Fibroblast of lung (primary cell): ENCODE data around the gene ADAMTSL1. TPM values are rescaled to one million over a fixed set of nuclear protein-coding genes. Genes with fewer than 3 reads are reported as not detected.
A peak's percentile ranks its signal among the peaks of the same experiment; 100 is the strongest.

Source experiments
- DNase-seq, 2 donors: peaks; one replicate each; pipeline versions ENCODE4 v3.0.0 to v3.0.0-alpha.2; 2010; ENCODE audit warnings: low read depth in 2 of 2
- H2AFZ ChIP-seq: 2 replicates; pipeline ENCODE4 v1.5.1; 2012; ENCODE audit warnings: low read length, control low read depth, inconsistent platforms
- H3K27ac ChIP-seq: 2 replicates; pipeline ENCODE4 v1.5.1; 2011; ENCODE audit warnings: low read length, control low read depth; ENCODE audit not compliant: insufficient read depth
- H3K27me3 ChIP-seq: 2 replicates; pipeline ENCODE4 v1.5.1; 2011; ENCODE audit warnings: mild to moderate bottlenecking, low read length; ENCODE audit not compliant: control insufficient read depth, insufficient read depth
- H3K36me3 ChIP-seq: 2 replicates; pipeline ENCODE4 v1.5.1; 2011; ENCODE audit warnings: low read length; ENCODE audit not compliant: control insufficient read depth, insufficient read depth
- H3K4me1 ChIP-seq: 2 replicates; pipeline ENCODE4 v1.5.1; 2011; ENCODE audit warnings: low read length; ENCODE audit not compliant: control insufficient read depth, insufficient read depth; ENCODE audit errors: extremely low read depth
- H3K4me2 ChIP-seq: 2 replicates; pipeline ENCODE4 v1.5.1; 2011; ENCODE audit warnings: low read length, control low read depth; ENCODE audit not compliant: insufficient read depth; ENCODE audit errors: extremely low read depth
- H3K4me3 ChIP-seq, 4 experiments: fragments of 200-600 bp in 1 of 4; sonication (generic) in 1 of 4; replicated peaks in 1 of 4; 2 replicates each; pipeline ENCODE4 v1.5.1; 2011 to 2016; ENCODE audit warnings: low read length in 4 of 4, low read depth in 3 of 4, mild to moderate bottlenecking in 3 of 4, control low read depth in 2 of 4, inconsistent platforms in 1 of 4, mixed read lengths in 1 of 4; ENCODE audit not compliant: insufficient read depth in 1 of 4; ENCODE audit errors: control extremely low read depth in 1 of 4
- H3K79me2 ChIP-seq: 2 replicates; pipeline ENCODE4 v1.5.1; 2012; ENCODE audit warnings: mild to moderate bottlenecking, low read length, inconsistent platforms; ENCODE audit not compliant: control insufficient read depth, insufficient read depth
- H3K9ac ChIP-seq: 2 replicates; pipeline ENCODE4 v1.5.1; 2011; ENCODE audit warnings: mild to moderate bottlenecking, low read length, control low read depth; ENCODE audit not compliant: insufficient read depth
- H3K9me3 ChIP-seq: 2 replicates; pipeline ENCODE4 v1.5.1; 2012; ENCODE audit warnings: low read depth, low read length; ENCODE audit not compliant: control insufficient read depth, insufficient read depth
- H4K20me1 ChIP-seq: 2 replicates; pipeline ENCODE4 v1.5.1; 2011; ENCODE audit warnings: low read length; ENCODE audit not compliant: control insufficient read depth, insufficient read depth; ENCODE audit errors: extremely low read depth
- CTCF ChIP-seq, 2 donors: IDR thresholded peaks in 1 of 2; conservative IDR thresholded peaks in 1 of 2; 1 replicate in 1 of 2; 2 replicates in 1 of 2; pipeline ENCODE4 v1.5.1; 2011 to 2012; ENCODE audit warnings: low read length in 2 of 2, control low read depth in 1 of 2, inconsistent platforms in 1 of 2, low read depth in 1 of 2, mild to moderate bottlenecking in 1 of 2
- EZH2 ChIP-seq: IDR thresholded peaks from 2 replicates; pipeline ENCODE4 v1.5.1; 2012; ENCODE audit warnings: low read length, control low read depth, mild to moderate bottlenecking; ENCODE audit errors: missing control alignments
- polyA plus RNA-seq, 2 donors: library from polyadenylated mRNA; depleted of rRNA in 1 of 2; stranded (reverse) in 1 of 2; unstranded in 1 of 2; fragments of >200 nt; gene quantifications; 2 replicates each; pipeline ENCODE4 v1.2.1, GENCODE V29; 2011 to 2012; ENCODE audit warnings: missing spikeins in 1 of 2
- total RNA-seq: library from RNA; depleted of rRNA; stranded (reverse); fragments of >200 nt; gene quantifications from 2 replicates; pipeline ENCODE4 v1.2.1, GENCODE V29; 2014

The ADAMTSL1 gene
- total and polyA plus RNA-seq, 2 donors (not counting 1 experiment from before 2014, with no cell fraction given), result 19.3 to 27.9 TPM

- no peak for TF ChIP-seq CTCF (conservative IDR thresholded peaks at IDR 0.05 in 1 of 2, IDR thresholded peaks at IDR 0.05 in 1 of 2; ENCODE audit: low read depth in 1 of 2, low read length in 2 of 2)
- TF ChIP-seq EZH2, result no peak
- H3K27ac ChIP-seq, result no peak overlapping the region
- no peaks in the 10 kb centered on the region for H3K27me3 ChIP-seq
- H2AFZ ChIP-seq, result no peak overlapping the region
- H3K9me3 ChIP-seq, result no peaks in the 10 kb centered on the region
- H3K9ac ChIP-seq, result no peak overlapping the region
- no peaks in the 10 kb centered on the region for H4K20me1 ChIP-seq
- no peak overlapping the region for H3K4me2 ChIP-seq
- no peaks in the 10 kb centered on the region for H3K36me3 ChIP-seq
- no peak overlapping the region for H3K4me3 ChIP-seq
- H3K4me1 ChIP-seq, result no peaks in the 10 kb centered on the region
- no peaks in the 10 kb centered on the region for H3K79me2 ChIP-seq
- peak in 1 of 2 donors; percentile 18 for DNase-seq
Measured at GRCh38 chr9:18863791-18864190, 389.8 kb downstream of the ADAMTSL1 start.

GRCh38 chr9:18864516-18864915, 390.6 kb downstream of the ADAMTSL1 start:
- Histone ChIP-seq H3K9me3 (no peaks in the 10 kb centered on the region), H3K4me3 (no peak overlapping the region), H3K4me2 (no peak overlapping the region), H3K27ac (no peak overlapping the region), H4K20me1 (no peaks in the 10 kb centered on the region), H3K27me3 (no peaks in the 10 kb centered on the region), H3K79me2 (no peaks in the 10 kb centered on the region), H3K36me3 (no peaks in the 10 kb centered on the region), H2AFZ (no peak overlapping the region), H3K4me1 (no peaks in the 10 kb centered on the region), H3K9ac (no peak overlapping the region)
- no peak for DNase-seq
- no peak for TF ChIP-seq CTCF (conservative IDR thresholded peaks at IDR 0.05 in 1 of 2, IDR thresholded peaks at IDR 0.05 in 1 of 2; ENCODE audit: low read depth in 1 of 2, low read length in 2 of 2)
- no peak for TF ChIP-seq EZH2

GRCh38 chr9:18865542-18865941, 391.6 kb downstream of the ADAMTSL1 start:
- peak in 1 of 2 donors; percentile 70 for DNase-seq
- no peaks in the 10 kb centered on the region for H3K36me3 ChIP-seq
- H3K4me1 ChIP-seq, result no peaks in the 10 kb centered on the region

More at GRCh38 chr9:18865542-18865941, 391.6 kb downstream of the ADAMTSL1 start:
- no peak overlapping the region for H3K9ac ChIP-seq
- no peak overlapping the region for H3K4me2 ChIP-seq
- H2AFZ ChIP-seq, result no peak overlapping the region
- no peak overlapping the region for H3K27ac ChIP-seq
- no peak for TF ChIP-seq EZH2
- H3K9me3 ChIP-seq, result no peaks in the 10 kb centered on the region
- no peaks in the 10 kb centered on the region for H4K20me1 ChIP-seq
- no peak overlapping the region for H3K4me3 ChIP-seq
- no peaks in the 10 kb centered on the region for H3K79me2 ChIP-seq
- H3K27me3 ChIP-seq, result no peaks in the 10 kb centered on the region
